Stimulated activated CD4-positive, alpha-beta T cell treated with anti-CD3 and anti-CD28 coated beads, Interleukin-2, amount 100 ng/mL, for 48 hours (primary cell): Measurements from ENCODE around the gene CTRL.

ENCODE experiments used
- DNase-seq, 2 donors: peaks; one replicate each; pipeline ENCODE4 v3.0.0-alpha.2; 2020

CTRL gene

GRCh38 chr16:67885976-67886375 lies 45.7 kb downstream of the CTRL start:
- DNase-seq, result no peak

GRCh38 chr16:67885545-67885944 lies 46.1 kb downstream of the CTRL start:
- DNase-seq, result no peak

GRCh38 chr16:67884684-67885083 lies 47.0 kb downstream of the CTRL start, which contains the start of gene NRN1L:
Gene NRN1L (plus strand): TSS chr16:67884885. CDS start chr16:67884904, 19 bp downstream.
- no peak for DNase-seq

GRCh38 chr16:67883872-67884261 lies 47.8 kb downstream of the CTRL start:
- peak; percentile 65 to 75 for DNase-seq

GRCh38 chr16:67883146-67883871 lies 48.4 kb downstream of the CTRL start:
- no peak for DNase-seq

- no peak for DNase-seq
These were observed 49.1 kb downstream of the CTRL start for GRCh38 chr16:67882374-67883145.

GRCh38 chr16:67881621-67882161 lies 50.0 kb downstream of the CTRL start:
- DNase-seq, result no peak

- DNase-seq, result no peak
These were observed 51.1 kb downstream of the CTRL start for GRCh38 chr16:67880584-67880983.

- no peak for DNase-seq
These were observed 51.7 kb downstream of the CTRL start for GRCh38 chr16:67879936-67880335.
